IMR-90 (cell line): Measurements from ENCODE around the gene YTHDC2. TPM values are rescaled to one million over a fixed set of nuclear protein-coding genes. Genes with fewer than 3 reads are reported as not detected.

Experiments used
- ATAC-seq: fragments of 200-7000 bp; cut with Tn5 transposase; 2 replicates; pipeline ENCODE4 v1.9.1; 2020; ENCODE audit warnings: low read depth, mild to moderate bottlenecking, moderate library complexity
- BruUV-seq: library from RNA; stranded (reverse); fragments of 400-500 nt; replicated peaks from 2 replicates; lab custom pipeline; 2021; lab: Mats Ljungman, UMichigan
- CTCF ChIA-PET: fragments of 300-600 bp; formaldehyde crosslinking; extraction: SDS; loops from one replicate; lab custom pipeline; 2021; ENCODE audit warnings: antibody characterized with exemption; lab: Yijun Ruan, JAX
- POLR2A ChIA-PET: fragments of 300-600 bp; sonication (Branson Sonifier 250); formaldehyde crosslinking; loops from one replicate; lab custom pipeline; 2022; ENCODE audit warnings: antibody characterized with exemption; ENCODE audit not compliant: unreplicated experiment; lab: Charles Lee
- DNase-seq: peaks from one replicate; pipeline ENCODE4 v3.0.0; 2013
- H2AFZ ChIP-seq: replicated peaks from 2 replicates; pipeline ENCODE3; 2013; ENCODE audit warnings: low read length, mild to moderate bottlenecking; ENCODE audit not compliant: poor library complexity
- H2AK5ac ChIP-seq: 2 replicates; pipeline ENCODE4 v1.6.1; 2013; ENCODE audit warnings: low read depth, low read length, inconsistent platforms
- H2AK9ac ChIP-seq: replicated peaks from 2 replicates; pipeline ENCODE3; 2013; ENCODE audit warnings: mild to moderate bottlenecking, low read depth, low read length, moderate library complexity; ENCODE audit not compliant: poor library complexity
- H2BK120ac ChIP-seq: 2 replicates; pipeline ENCODE4 v1.6.1; 2013; ENCODE audit warnings: low read depth, low read length, inconsistent platforms
- H2BK15ac ChIP-seq: 3 replicates; pipeline ENCODE4 v1.6.1; 2013; ENCODE audit warnings: low read depth, low read length, inconsistent platforms
- H2BK20ac ChIP-seq: 2 replicates; pipeline ENCODE4 v1.6.1; 2013; ENCODE audit warnings: low read depth, mild to moderate bottlenecking, inconsistent platforms, low read length, moderate library complexity
- H2BK5ac ChIP-seq: 2 replicates; pipeline ENCODE4 v1.6.1; 2013; ENCODE audit warnings: mild to moderate bottlenecking, low read depth, low read length, inconsistent platforms; ENCODE audit not compliant: poor library complexity, severe bottlenecking
- H3K14ac ChIP-seq: replicated peaks from 2 replicates; pipeline ENCODE4 v1.6.1; 2013; ENCODE audit warnings: low read depth, low read length, inconsistent platforms
- H3K18ac ChIP-seq: 2 replicates; pipeline ENCODE4 v1.6.1; 2013; ENCODE audit warnings: low read depth, low read length, control low read depth
- H3K23ac ChIP-seq: 2 replicates; pipeline ENCODE4 v1.6.1; 2013; ENCODE audit warnings: low read depth, low read length, inconsistent platforms
- H3K27ac ChIP-seq: 2 replicates; pipeline ENCODE4 v1.5.1; 2013; ENCODE audit warnings: mild to moderate bottlenecking, control low read depth, low read length; ENCODE audit not compliant: insufficient read depth
- H3K27me3 ChIP-seq: 2 replicates; pipeline ENCODE4 v1.6.1; 2013; ENCODE audit warnings: low read length; ENCODE audit not compliant: control insufficient read depth, insufficient read depth
- H3K36me3 ChIP-seq: 2 replicates; pipeline ENCODE4 v1.6.1; 2013; ENCODE audit warnings: low read length, mixed read lengths; ENCODE audit not compliant: control insufficient read depth, insufficient read depth
- H3K4ac ChIP-seq: 2 replicates; pipeline ENCODE4 v1.6.1; 2013; ENCODE audit warnings: low read depth, low read length, inconsistent platforms
- H3K4me1 ChIP-seq: 2 replicates; pipeline ENCODE4 v1.6.1; 2013; ENCODE audit warnings: low read length, mixed read lengths; ENCODE audit not compliant: control insufficient read depth, insufficient read depth
- H3K4me2 ChIP-seq: 2 replicates; pipeline ENCODE4 v1.6.1; 2013; ENCODE audit warnings: low read depth, mild to moderate bottlenecking, control low read depth, low read length, moderate library complexity
- H3K4me3 ChIP-seq: 2 replicates; pipeline ENCODE4 v1.5.1; 2013; ENCODE audit warnings: low read depth, mild to moderate bottlenecking, control low read depth, low read length, moderate library complexity; ENCODE audit not compliant: insufficient read depth
- H3K56ac ChIP-seq: 2 replicates; pipeline ENCODE4 v1.6.1; 2013; ENCODE audit warnings: low read length, inconsistent platforms; ENCODE audit not compliant: insufficient read depth; ENCODE audit errors: extremely low read depth
- H3K79me1 ChIP-seq, 2 experiments: 2 replicates each; pipeline ENCODE4 v1.6.1; 2013; ENCODE audit warnings: low read length in 2 of 2, inconsistent platforms in 1 of 2, low read depth in 1 of 2
- H3K9ac ChIP-seq: 2 replicates; pipeline ENCODE4 v1.6.1; 2013; ENCODE audit warnings: low read depth, low read length, control low read depth
- H3K9me1 ChIP-seq: 2 replicates; pipeline ENCODE4 v1.6.1; 2013; ENCODE audit warnings: low read length, inconsistent platforms; ENCODE audit not compliant: insufficient read depth
- H3K9me3 ChIP-seq: 2 replicates; pipeline ENCODE4 v1.6.1; 2013; ENCODE audit warnings: low read length; ENCODE audit not compliant: control insufficient read depth, insufficient read depth
- H4K20me1 ChIP-seq: 2 replicates; pipeline ENCODE4 v1.6.1; 2013; ENCODE audit warnings: low read length, inconsistent platforms; ENCODE audit not compliant: insufficient read depth
- H4K5ac ChIP-seq: 2 replicates; pipeline ENCODE4 v1.6.1; 2013; ENCODE audit warnings: mild to moderate bottlenecking, low read depth, low read length, control low read depth
- H4K8ac ChIP-seq, 2 experiments: 2 replicates each; pipeline ENCODE4 v1.6.1; 2013; ENCODE audit warnings: low read depth in 2 of 2, low read length in 2 of 2, control low read depth in 1 of 2, inconsistent platforms in 1 of 2
- H4K91ac ChIP-seq: 2 replicates; pipeline ENCODE4 v1.6.1; 2013; ENCODE audit warnings: low read depth, low read length, inconsistent platforms; ENCODE audit not compliant: insufficient read depth
- CHD1 ChIP-seq: IDR thresholded peaks from 2 replicates; pipeline ENCODE4 v1.6.1; 2012; ENCODE audit warnings: low read depth, low read length, improper control_type of control experiment
- dilution Hi-C: fragments of 300-500 bp; cut with HindIII; formaldehyde crosslinking; loops from one replicate; pipeline ENCODE4 v1.14.3; 2018; ENCODE audit warnings: low sequenced_read_pairs; ENCODE audit not compliant: unreplicated experiment
- in situ Hi-C: fragments of 300-500 bp; cut with MboI; formaldehyde crosslinking; loops from 3 replicates; pipeline ENCODE4 v1.14.3; 2019; ENCODE audit warnings: low sequenced_read_pairs, inconsistent platforms, mixed read lengths
- intact Hi-C: fragments of 100-400 bp; cut with micrococcal nuclease; formaldehyde crosslinking; loops from 2 replicates; pipeline ENCODE4 v1.10.0; 2022
- polyA plus RNA-seq, 3 experiments: library from polyadenylated mRNA; depleted of rRNA; stranded (reverse); fragments of >200 nt; gene quantifications; 2 replicates each; pipeline ENCODE4 v1.2.3, GENCODE V29; 2012; ENCODE audit warnings: low replicate concordance in 1 of 3
- total RNA-seq: library from RNA; depleted of rRNA; stranded (reverse); fragments of >200 nt; gene quantifications from 2 replicates; pipeline ENCODE4 v1.2.3, GENCODE V29; 2012

The YTHDC2 gene
- total and polyA plus RNA-seq, 2 of the 4 experiments (the other 2 are of a cell fraction), result 6.5 to 13.4 TPM

- H3K18ac ChIP-seq, result no peak overlapping the region
- no peak overlapping the region for H2BK20ac ChIP-seq
- no peaks in the 10 kb centered on the region; the same call in 1 of the 2 replicates for H3K27me3 ChIP-seq
- no peak overlapping the region for H4K5ac ChIP-seq
- H2AK9ac ChIP-seq, result no peak overlapping the region
- no peaks in the 10 kb centered on the region; the same call in 1 of the 2 replicates for H3K9me3 ChIP-seq
- DNase-seq, result no peak
- no peak overlapping the region for H3K4me2 ChIP-seq
- no peak overlapping the region for H2BK15ac ChIP-seq
- no peak overlapping the region for H3K56ac ChIP-seq
- dilution Hi-C loops (no loop called here), intact Hi-C loops (no loop called here), in situ Hi-C loops (loop anchor here (25.0 kb wide), 1 partner anchor 1429 kb away; no protein-coding TSS in a partner anchor)
- POLR2A ChIA-PET, result interaction anchor here (0.6 kb wide), 1 partner anchor 15 kb away, joined by 3 read pairs; no protein-coding TSS in a partner anchor
- H3K79me1 ChIP-seq, result no peaks in the 10 kb centered on the region
- H3K4ac ChIP-seq, result no peak overlapping the region
- H3K36me3 ChIP-seq, result no peaks in the 10 kb centered on the region
- no peaks in the 10 kb centered on the region for H3K9me1 ChIP-seq
- no peak overlapping the region for H2AFZ ChIP-seq
- H3K27ac ChIP-seq, result no peak overlapping the region
- no peak overlapping the region for H2BK5ac ChIP-seq
- H3K14ac ChIP-seq, result no peak overlapping the region
- no peak overlapping the region for H2AK5ac ChIP-seq
- no peaks in the 10 kb centered on the region for H3K4me1 ChIP-seq
- TF ChIP-seq CHD1, result no peak
- H4K8ac ChIP-seq, result no peak overlapping the region
- no peak overlapping the region for H3K9ac ChIP-seq
- CTCF ChIA-PET, result no interaction called here
- H3K4me3 ChIP-seq, result no peak overlapping the region
- no peak overlapping the region for H2BK120ac ChIP-seq
- H4K91ac ChIP-seq, result no peak overlapping the region
- no peak for ATAC-seq
- BruUV-seq, result no TSS peak
- no peak overlapping the region for H3K23ac ChIP-seq
- no peaks in the 10 kb centered on the region for H4K20me1 ChIP-seq
Observed at GRCh38 chr5:113632996-113633395, 119.5 kb downstream of the YTHDC2 start.
